K562 (cell line): ENCODE measurements around the gene RAP1A. TPM values are rescaled to one million over a fixed set of nuclear protein-coding genes. Genes with fewer than 3 reads are reported as not detected.

Source experiments
- ATAC-seq: fragments of 200-7000 bp; cut with Tn5 transposase; 3 replicates; pipeline ENCODE4 v1.9.1; 2020; ENCODE audit warnings: moderate library complexity
- BruUV-seq: library from RNA; stranded (reverse); fragments of 400-500 nt; replicated peaks from 2 replicates; lab custom pipeline; 2021; lab: Mats Ljungman, UMichigan
- CTCF ChIA-PET: fragments of 300-600 bp; formaldehyde crosslinking; extraction: SDS; loops from one replicate; lab custom pipeline; 2021; ENCODE audit warnings: low intra/inter-chr PET ratio; lab: Yijun Ruan, JAX
- POLR2A ChIA-PET: fragments of 300-600, 350-650 bp; sonication (Branson Sonifier 250); formaldehyde crosslinking; extraction: SDS; loops from one replicate; lab custom pipeline; 2021; ENCODE audit warnings: antibody characterized with exemption, inconsistent platforms; lab: Yijun Ruan, JAX
- DNase-seq, 4 experiments: peaks; one replicate each; pipeline versions ENCODE4 v3.0.0 to v3.0.0-alpha.2; 2011 to 2018; ENCODE audit warnings: low spot score in 3 of 4, mixed read lengths in 3 of 4; ENCODE audit errors: extremely low read depth in 1 of 4
- FAIRE-seq: peaks from 2 replicates; lab custom pipeline; 2011; peaks lifted over from hg19 to GRCh38; lab: Jason Lieb, UNC
- H2AFZ ChIP-seq: 2 replicates; pipeline ENCODE4 v1.6.0; 2011; ENCODE audit warnings: low read depth, low read length, control low read depth, inconsistent platforms
- H3K27ac ChIP-seq: fragments of 200-600 bp; 3 replicates; pipeline ENCODE4 v1.8.0; 2011; ENCODE audit warnings: low read depth, mild to moderate bottlenecking, control low read depth, inconsistent platforms, low read length, moderate library complexity, mixed read lengths; ENCODE audit errors: extremely low read depth
- H3K27me3 ChIP-seq, 2 experiments: fragments of 300-600 bp in 1 of 2; 2 replicates in 1 of 2; 3 replicates in 1 of 2; pipeline versions ENCODE4 v1.6.0 to v1.8.0; 2011; ENCODE audit warnings: inconsistent platforms in 2 of 2, low read length in 2 of 2, mild to moderate bottlenecking in 1 of 2, mixed read lengths in 1 of 2, moderate library complexity in 1 of 2; ENCODE audit not compliant: control insufficient read depth in 2 of 2, insufficient read depth in 2 of 2
- H3K36me3 ChIP-seq: fragments of 300-600 bp; 3 replicates; pipeline ENCODE4 v1.8.0; 2011; ENCODE audit warnings: mild to moderate bottlenecking, low read length, inconsistent platforms; ENCODE audit not compliant: control insufficient read depth, insufficient read depth
- H3K4me1 ChIP-seq, 2 experiments: fragments of 200-600 bp in 1 of 2; replicated peaks in 1 of 2; 2 replicates in 1 of 2; 3 replicates in 1 of 2; pipeline versions ENCODE4 v1.5.1 to v1.8.0; 2011; ENCODE audit warnings: inconsistent platforms in 2 of 2, low read length in 2 of 2, mild to moderate bottlenecking in 1 of 2, mixed read lengths in 1 of 2, moderate library complexity in 1 of 2; ENCODE audit not compliant: control insufficient read depth in 2 of 2, insufficient read depth in 2 of 2
- H3K4me2 ChIP-seq: 2 replicates; pipeline ENCODE4 v1.6.1; 2011; ENCODE audit warnings: low read length, control low read depth, inconsistent platforms, mixed read lengths; ENCODE audit not compliant: insufficient read depth
- H3K4me3 ChIP-seq: fragments of 200-600 bp; sonication (generic), shearing (Covaris generic); 2 replicates; pipeline ENCODE4 v1.5.1; 2016; ENCODE audit warnings: control low read depth, inconsistent platforms
- H3K79me2 ChIP-seq: fragments of 200-600 bp; 3 replicates; pipeline ENCODE4 v1.8.0; 2011; ENCODE audit warnings: low read length, inconsistent platforms; ENCODE audit not compliant: control insufficient read depth, insufficient read depth
- H3K9ac ChIP-seq, 2 experiments: 2 replicates each; pipeline versions ENCODE4 v1.6.0 to v1.6.1; 2011; ENCODE audit warnings: low read depth in 2 of 2, low read length in 2 of 2, control low read depth in 1 of 2, inconsistent platforms in 1 of 2, mild to moderate bottlenecking in 1 of 2, mixed read lengths in 1 of 2; ENCODE audit not compliant: insufficient read depth in 1 of 2
- H3K9me1 ChIP-seq: one replicate; pipeline ENCODE4 v1.6.0; 2011; ENCODE audit warnings: inconsistent platforms, mild to moderate bottlenecking, low read length, moderate library complexity; ENCODE audit not compliant: control insufficient read depth, insufficient read depth
- H3K9me3 ChIP-seq: replicated peaks from 2 replicates; pipeline ENCODE4 v1.5.1; 2011; ENCODE audit warnings: low read depth, low read length, inconsistent platforms; ENCODE audit not compliant: control insufficient read depth, insufficient read depth
- H4K20me1 ChIP-seq: replicated peaks from 2 replicates; pipeline ENCODE4 v1.6.1; 2011; ENCODE audit warnings: low read length, inconsistent platforms, mixed read lengths; ENCODE audit not compliant: control insufficient read depth, insufficient read depth
- CC2D1A ChIP-seq: fragments of 450-650 bp; IDR thresholded peaks from 2 replicates; pipeline ENCODE4 v1.6.1; 2017; ENCODE audit warnings: mild to moderate bottlenecking
- CHD1 ChIP-seq: fragments of 200-600 bp; sonication (generic); IDR thresholded peaks from one replicate; pipeline ENCODE4 v1.6.1; 2012; ENCODE audit warnings: mild to moderate bottlenecking, moderate library complexity, low read length, inconsistent platforms
- FOXM1 ChIP-seq, 2 experiments: fragments of 450-650 bp in 1 of 2; sonication (generic) in 1 of 2; formaldehyde crosslinking in 1 of 2; IDR thresholded peaks; 2 replicates each; pipeline versions ENCODE4 v1.6.1 to v1.9.0; 2017 to 2022; ENCODE audit warnings: low read depth in 2 of 2, mild to moderate bottlenecking in 2 of 2, missing genetic modification reagents in 1 of 2, moderate library complexity in 1 of 2
- IRF2 ChIP-seq: sonication (generic); formaldehyde crosslinking; IDR thresholded peaks from 2 replicates; pipeline ENCODE4 v1.8.1; 2022; ENCODE audit warnings: mild to moderate bottlenecking, missing genetic modification reagents
- JUNB ChIP-seq: fragments of 450-650 bp; formaldehyde crosslinking; conservative IDR thresholded peaks from 2 replicates; pipeline ENCODE4 v1.4.0; 2020; ENCODE audit warnings: mild to moderate bottlenecking
- MCM5 ChIP-seq: fragments of 450-650 bp; IDR thresholded peaks from 2 replicates; pipeline ENCODE4 v1.6.1; 2016; ENCODE audit warnings: low read depth
- NELFE ChIP-seq: IDR thresholded peaks from 2 replicates; pipeline ENCODE4 v1.6.1; 2011; ENCODE audit warnings: mild to moderate bottlenecking; ENCODE audit not compliant: insufficient read depth, insufficient read length
- POLR2B ChIP-seq: fragments of 450-650 bp; IDR thresholded peaks from 2 replicates; pipeline ENCODE4 v1.6.1; 2018; ENCODE audit warnings: low read depth; ENCODE audit not compliant: partially characterized antibody
- TAF1 ChIP-seq: IDR thresholded peaks from 2 replicates; pipeline ENCODE4 v1.6.1; 2011; ENCODE audit warnings: mild to moderate bottlenecking, low read length, moderate library complexity; ENCODE audit not compliant: insufficient read depth, control insufficient read depth, severe bottlenecking; ENCODE audit errors: extremely low read depth
- TAF7 ChIP-seq: fragments of 450-650 bp; IDR thresholded peaks from 2 replicates; pipeline ENCODE4 v1.6.1; 2016; ENCODE audit warnings: missing genetic modification characterization, missing compliant biosample characterization
- ZC3H4 ChIP-seq: sonication (generic); formaldehyde crosslinking; IDR thresholded peaks from 2 replicates; pipeline ENCODE4 v1.9.0; 2021; ENCODE audit warnings: missing genetic modification reagents, borderline replicate concordance
- ZNF445 ChIP-seq: fragments of 250-450 bp; sonication (Bioruptor Pico); IDR thresholded peaks from 2 replicates; pipeline ENCODE4 v1.4.0; 2020; ENCODE audit warnings: low read depth, mild to moderate bottlenecking, moderate library complexity
- ZNF583 ChIP-seq: fragments of 250-450 bp; sonication (Bioruptor Pico); IDR thresholded peaks from 2 replicates; pipeline ENCODE4 v1.4.0; 2020
- WGBS: fragments of 100-300 bp; shearing (Covaris generic); methylation state at CpG from one replicate; pipeline ENCODE4 v1.1.6; 2016; ENCODE audit warnings: low coverage, mixed read lengths; ENCODE audit not compliant: insufficient coverage; ENCODE audit errors: missing lambda C conversion rate; 5-methylcytosine and 5-hydroxymethylcytosine counted together
- in situ Hi-C: fragments of 300-500 bp; cut with MboI; formaldehyde crosslinking; loops from 4 replicates; pipeline ENCODE4 v1.15.0; 2018; ENCODE audit warnings: inconsistent platforms, mixed read lengths
- intact Hi-C: fragments of 100-400 bp; cut with micrococcal nuclease; formaldehyde crosslinking; loops from 2 replicates; pipeline ENCODE4 v1.14.2; 2022
- polyA plus RNA-seq, 8 experiments: library from polyadenylated mRNA; depleted of rRNA in 4 of 8; stranded (reverse) in 5 of 8; unstranded in 3 of 8; fragments of >200 nt; fragmentation: Nextera tagmentation in 2 of 8; fragmentation: Illumina TruSeq in 1 of 8; extraction: Ambion mirVana in 2 of 8; extraction: Trizol in 1 of 8; gene quantifications; 2 replicates each; pipeline versions ENCODE4 v1.2.1 to v1.2.3, GENCODE V29; 2011 to 2014; ENCODE audit warnings: inconsistent platforms in 1 of 8, missing spikeins in 1 of 8
- total RNA-seq, 7 experiments: library from RNA; depleted of rRNA in 6 of 7; stranded (reverse); fragments of >200 nt in 6 of 7; fragmentation: Illumina TruSeq in 2 of 7; extraction: Trizol in 2 of 7; gene quantifications; 2 replicates each; pipeline versions ENCODE4 v1.2.1 to v1.2.3, GENCODE V29; 2011 to 2021; ENCODE audit warnings: low replicate concordance in 1 of 7
- TF ChIP-seq, protein P1 (sequence below): fragments of 450-650 bp; formaldehyde crosslinking; IDR thresholded peaks from 2 replicates; pipeline ENCODE4 v1.4.0; 2020; ENCODE audit warnings: mild to moderate bottlenecking

RAP1A gene
- total and polyA plus RNA-seq, 9 of the 15 experiments (the other 6 are each of a cell fraction or from before 2014, with no cell fraction given) = 13.4 to 86.2 (median 32.5) TPM

GRCh38 chr1:111704240-111704639 is 84.7 kb downstream of the RAP1A start:
- H3K9ac ChIP-seq = no peak overlapping the region
- H3K36me3 ChIP-seq = peaks cover 86% of the 10 kb centered on the region
- H3K4me3 ChIP-seq = no peak overlapping the region
- H3K9me1 ChIP-seq = no peaks in the 10 kb centered on the region
- POLR2A ChIA-PET = interaction anchor here (0.9 to 2.3 kb wide), 4 partner anchors 10 to 64 kb away, joined by 3 to 8 read pairs (median 3); no protein-coding TSS in a partner anchor
- DNase-seq (no peak), FAIRE-seq (no peak), ATAC-seq (no peak)
- H3K9me3 ChIP-seq = no peaks in the 10 kb centered on the region
- in situ Hi-C loops = no loop called here
- WGBS = 64% methylated on average over 2 of the region's 2 CpGs
- H3K4me1 ChIP-seq = no peaks in the 10 kb centered on the region
- no peak overlapping the region for H3K27ac ChIP-seq
- BruUV-seq = no TSS peak
- TF ChIP-seq MCM5 = no peak
- TF ChIP-seq JUNB (CRISPR knock-in tag) = no peak
- TF ChIP-seq NELFE = no peak
- TF ChIP-seq POLR2B = no peak
- TF ChIP-seq CC2D1A = no peak
- TF ChIP-seq FOXM1 (IDR thresholded peaks at IDR 0.05; ENCODE audit: low read depth) = no peak
- no peak for TF ChIP-seq FOXM1 (CRISPR knock-in tag; IDR thresholded peaks at IDR 0.05; ENCODE audit: low read depth)
- TF ChIP-seq ZNF445 (CRISPR knock-in tag) = no peak
- TF ChIP-seq IRF2 = no peak
- TF ChIP-seq TAF7 (tag) = no peak
- TF ChIP-seq ZC3H4 (CRISPR knock-in tag) = no peak
- no peak for TF ChIP-seq TAF1
- TF ChIP-seq ZNF583 (CRISPR knock-in tag) = no peak
- TF ChIP-seq, protein P1, sequence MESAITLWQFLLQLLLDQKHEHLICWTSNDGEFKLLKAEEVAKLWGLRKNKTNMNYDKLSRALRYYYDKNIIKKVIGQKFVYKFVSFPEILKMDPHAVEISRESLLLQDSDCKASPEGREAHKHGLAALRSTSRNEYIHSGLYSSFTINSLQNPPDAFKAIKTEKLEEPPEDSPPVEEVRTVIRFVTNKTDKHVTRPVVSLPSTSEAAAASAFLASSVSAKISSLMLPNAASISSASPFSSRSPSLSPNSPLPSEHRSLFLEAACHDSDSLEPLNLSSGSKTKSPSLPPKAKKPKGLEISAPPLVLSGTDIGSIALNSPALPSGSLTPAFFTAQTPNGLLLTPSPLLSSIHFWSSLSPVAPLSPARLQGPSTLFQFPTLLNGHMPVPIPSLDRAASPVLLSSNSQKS = no peak
- TF ChIP-seq CHD1 = no peak
- no peaks in the 10 kb centered on the region for H3K27me3 ChIP-seq
- H3K4me2 ChIP-seq = no peak overlapping the region
- no peaks in the 10 kb centered on the region for H3K79me2 ChIP-seq
- CTCF ChIA-PET = no interaction called here
- no peak overlapping the region for H2AFZ ChIP-seq
- intact Hi-C loops = no loop called here
- H4K20me1 ChIP-seq = no peaks in the 10 kb centered on the region
